ENCODE results near the gene HOXB8.

HOXB8 gene

DNA sequence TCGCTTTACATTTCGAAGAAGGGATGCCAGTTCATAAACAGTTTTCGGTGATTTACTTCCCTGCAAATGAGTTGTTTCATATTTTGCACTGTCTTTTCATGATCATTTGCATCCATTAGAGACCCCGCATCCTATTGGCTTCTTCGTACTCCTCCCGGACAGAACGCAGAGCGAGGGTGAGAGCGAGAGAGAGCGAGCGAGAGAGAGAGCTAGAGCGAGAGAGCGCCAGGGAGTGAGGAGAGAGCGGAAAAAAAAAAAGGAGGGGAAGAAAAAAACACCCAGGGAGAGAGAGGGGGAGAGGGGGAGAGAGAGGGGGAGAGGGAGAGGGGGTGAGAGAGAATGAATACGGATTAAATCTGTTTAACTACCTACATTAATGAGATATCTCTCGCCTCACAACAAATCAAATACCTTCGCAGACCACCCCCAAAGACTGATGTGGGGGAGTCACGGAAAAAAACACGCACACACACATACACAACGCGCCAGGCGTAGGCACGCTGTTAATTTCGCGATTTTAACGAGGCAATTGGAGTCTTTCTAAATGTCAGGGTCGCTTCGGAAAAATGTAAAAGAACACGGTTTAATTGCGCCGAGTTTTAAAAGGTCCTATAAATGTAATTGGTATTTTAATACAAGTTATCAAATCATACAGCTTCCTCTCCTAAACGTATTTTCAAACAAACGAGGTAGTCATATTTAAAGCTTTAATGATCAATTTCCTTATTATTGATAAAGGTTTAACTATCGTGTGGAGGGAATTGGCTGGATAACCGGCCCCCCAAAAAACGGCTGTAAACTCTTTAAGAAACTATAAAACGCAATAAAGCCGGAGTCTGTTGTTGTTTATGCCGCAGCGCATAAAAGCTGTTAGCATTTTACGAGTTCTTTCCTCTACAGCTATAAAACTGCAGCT lies at the start of gene HOXB8:
TSS of gene HOXB8 (minus strand) at position 246 of the 916 bp plus-strand sequence. CDS start 588 bp downstream, outside the sequence.
- no peak for DNase-seq

DNA sequence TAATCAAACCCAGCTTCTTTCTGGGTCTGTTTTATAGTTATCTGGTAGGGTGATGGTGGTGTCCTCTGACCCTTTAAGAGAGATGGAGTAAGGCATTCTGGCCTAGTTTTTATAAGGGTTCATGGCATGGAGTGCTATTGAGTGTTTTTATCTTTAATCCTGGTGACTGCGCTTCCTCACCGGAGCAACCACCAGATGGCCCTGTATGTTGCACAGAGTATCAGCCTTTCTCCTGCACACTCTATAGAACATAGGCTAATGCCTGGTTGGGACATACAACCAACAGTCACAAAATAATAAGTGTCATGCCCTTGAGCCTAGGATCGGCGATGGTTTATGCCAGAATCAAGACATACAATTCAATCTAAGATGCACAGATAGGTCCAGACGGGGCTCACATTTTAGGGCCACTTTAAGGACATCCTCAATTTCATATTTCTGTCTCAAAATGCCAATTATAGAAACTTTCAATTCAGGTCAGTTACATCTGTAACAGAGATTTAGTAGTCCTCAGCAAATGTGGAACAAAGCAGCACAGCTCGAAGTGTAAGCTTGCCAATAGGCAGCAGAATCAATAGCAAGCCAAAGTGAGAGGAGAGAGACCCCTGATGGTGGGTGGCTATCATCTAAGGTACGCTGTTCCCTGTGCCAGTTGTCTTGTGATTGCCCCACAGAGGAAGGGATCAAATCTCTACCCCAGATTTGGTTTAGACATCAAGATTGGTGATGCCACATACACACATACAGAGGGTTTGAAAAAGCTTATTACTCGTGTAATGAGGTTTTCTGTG lies 48.2 kb upstream of the HOXB8 start:
- DNase-seq, result no peak

DNA sequence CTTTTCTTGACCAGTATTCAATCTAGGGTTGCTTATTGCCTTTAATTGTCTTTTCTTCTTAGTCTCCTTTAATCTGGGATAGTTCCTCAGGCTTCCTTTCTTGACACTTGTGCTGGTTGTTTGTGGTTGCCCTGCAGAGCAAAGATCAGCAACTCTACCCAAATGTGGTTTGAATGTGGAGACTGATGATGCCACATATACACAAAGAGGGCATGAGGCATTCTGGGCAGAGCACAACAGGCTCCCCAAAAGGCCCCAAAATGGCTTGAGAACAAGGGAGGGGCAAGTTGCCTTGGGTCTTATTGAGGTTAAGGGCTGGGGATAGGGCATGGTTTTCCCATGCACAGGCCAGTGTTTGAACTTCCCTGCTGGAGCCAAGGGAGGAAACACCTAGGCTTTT lies 40.8 kb upstream of the HOXB8 start:
- DNase-seq, result no peak

DNA sequence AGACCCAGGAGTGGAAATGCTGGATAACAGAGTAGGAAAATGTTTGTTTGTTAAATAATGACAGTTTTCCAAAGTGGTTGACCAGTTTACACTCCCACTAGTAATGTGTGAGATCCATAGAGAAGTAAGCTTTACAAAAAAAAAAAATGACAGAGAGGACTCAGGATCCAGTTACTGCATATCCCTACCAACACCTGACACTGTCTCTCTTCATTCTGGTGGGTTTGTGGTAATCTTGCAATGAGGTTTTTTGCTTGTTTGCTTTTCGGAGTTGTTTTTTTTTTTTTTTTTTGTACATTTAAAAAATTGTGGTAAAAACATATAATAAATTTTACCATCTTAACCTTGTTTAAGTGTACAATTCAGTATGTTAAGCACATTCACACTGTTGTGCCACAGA lies 34.6 kb upstream of the HOXB8 start:
- no peak for DNase-seq

DNA sequence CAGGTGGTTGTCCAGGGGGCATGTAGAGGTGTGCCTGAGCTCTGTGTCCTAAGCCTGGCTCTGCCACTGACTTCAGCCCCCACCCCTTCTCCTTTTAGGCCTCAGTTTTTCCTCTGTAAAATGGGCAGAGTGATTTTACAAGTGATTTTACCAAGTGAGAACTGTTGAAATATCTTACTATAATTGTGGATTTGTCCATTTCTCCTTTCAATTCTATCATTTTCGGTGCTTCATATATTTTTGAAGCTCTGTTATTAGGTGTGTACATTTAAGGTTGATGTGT lies 32.8 kb upstream of the HOXB8 start:
- DNase-seq, result no peak

DNA sequence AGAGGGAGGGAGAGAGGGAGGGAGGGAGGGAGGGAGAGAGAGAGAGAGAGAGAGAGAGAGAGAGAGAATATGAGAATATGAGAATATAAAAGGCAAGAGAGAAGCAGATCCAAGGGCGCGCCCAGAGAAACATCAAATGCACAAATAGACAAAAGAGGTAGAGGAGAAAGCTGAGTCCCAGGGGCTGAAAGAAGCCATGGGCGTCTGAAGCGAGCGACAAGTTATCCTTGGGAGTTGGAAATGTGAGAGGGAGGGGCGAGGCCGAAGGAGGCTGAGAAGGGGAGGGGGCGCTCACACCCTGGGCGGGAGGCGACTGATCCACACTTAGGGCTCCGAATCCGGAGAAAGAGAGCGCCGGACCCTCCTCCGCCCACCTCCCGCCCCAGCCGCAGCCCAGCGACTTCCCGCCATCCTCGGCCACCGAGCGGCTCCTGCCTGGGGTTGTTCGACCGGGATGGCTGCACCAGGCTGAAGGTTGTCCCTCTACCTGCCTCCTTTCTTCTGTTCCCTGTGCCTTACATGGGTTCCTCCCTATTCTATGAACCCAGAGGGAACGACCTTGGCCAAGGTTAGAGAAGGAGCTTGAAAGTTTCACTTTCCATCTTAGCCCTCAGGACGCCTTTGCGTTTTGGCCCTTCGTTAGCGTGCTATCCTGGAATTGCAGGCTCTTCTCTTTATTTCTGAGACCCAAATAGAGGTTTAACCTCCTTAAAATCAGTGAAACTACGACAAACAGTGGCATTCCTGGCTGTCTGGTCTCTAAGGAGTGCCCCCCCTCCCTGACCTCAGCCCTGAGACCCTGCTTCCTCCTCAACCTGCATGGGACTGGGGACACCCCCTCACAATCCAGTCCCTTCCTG lies 32.2 kb upstream of the HOXB8 start:
- no peak for DNase-seq

DNA sequence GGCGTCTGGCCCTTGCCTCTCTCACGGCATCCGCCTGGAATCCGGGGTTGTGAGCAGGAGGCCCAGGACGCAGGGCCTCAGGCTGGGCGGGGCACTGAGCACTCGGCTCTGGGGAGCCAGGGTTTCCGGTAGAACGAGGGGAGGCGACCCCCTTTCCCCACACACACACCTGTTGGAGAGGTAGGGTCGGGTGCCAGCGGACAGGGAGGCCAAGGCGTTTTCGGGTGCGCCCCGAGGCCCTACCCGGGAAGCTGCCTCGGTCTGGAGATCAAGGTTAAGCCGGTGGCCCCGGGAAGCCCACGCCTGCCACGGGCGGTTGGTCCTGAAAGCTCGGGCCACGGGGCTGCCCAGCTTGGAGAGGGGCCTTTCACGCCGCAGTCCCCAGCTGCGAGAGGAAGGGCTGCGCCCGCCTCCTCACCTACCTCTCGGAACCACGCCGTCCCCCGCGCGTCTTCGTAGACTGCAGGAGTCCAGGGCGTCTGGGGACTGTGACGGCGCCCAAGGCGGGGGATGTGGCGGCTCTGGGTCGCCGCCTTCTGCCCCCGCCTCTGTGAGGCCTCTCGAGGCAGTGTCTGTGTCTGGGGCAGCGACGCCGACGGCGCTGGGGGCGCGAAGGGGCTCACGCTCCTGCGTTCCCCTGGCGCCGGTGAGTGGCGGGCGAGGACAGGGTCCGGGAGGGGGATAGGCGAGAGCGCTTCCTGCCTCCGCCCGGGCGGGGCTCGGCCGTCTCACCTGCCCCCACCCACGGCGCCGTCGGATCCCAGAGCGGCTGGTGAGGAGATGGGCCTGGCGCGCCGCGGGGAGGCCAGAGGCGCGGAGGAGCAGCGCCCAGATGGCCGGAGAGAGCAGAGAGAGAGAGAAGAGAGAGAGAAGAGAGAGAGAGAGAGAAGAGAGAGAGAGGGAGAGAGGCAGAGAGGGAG lies 31.4 kb upstream of the HOXB8 start:
- no peak for DNase-seq

DNA sequence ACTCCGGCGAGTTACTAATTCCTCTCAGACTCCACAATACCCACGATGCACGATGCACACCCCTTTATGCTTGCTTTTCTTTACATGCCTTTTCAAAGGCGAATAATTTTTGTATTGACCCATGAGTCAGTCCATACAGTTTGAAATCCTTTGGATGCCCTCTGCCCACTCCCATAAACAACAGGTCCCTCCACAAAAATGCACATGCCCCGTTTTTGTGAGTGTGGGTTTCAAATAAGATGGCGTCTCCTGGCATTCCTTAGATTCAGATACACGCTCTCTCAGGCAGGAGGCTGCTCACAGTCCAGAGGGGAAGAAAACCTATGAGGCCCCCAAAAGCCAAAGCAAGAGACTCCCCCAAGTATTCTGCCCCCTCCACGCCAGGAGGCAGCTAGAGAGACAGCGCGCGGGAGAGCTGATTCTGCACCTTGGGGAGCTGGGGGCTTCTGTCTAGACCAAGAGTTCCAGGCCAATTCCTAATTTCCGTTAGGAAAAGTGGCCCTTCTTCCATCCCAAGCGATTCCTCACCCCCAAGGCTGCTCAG lies 30.6 kb upstream of the HOXB8 start:
- no peak for DNase-seq

DNA sequence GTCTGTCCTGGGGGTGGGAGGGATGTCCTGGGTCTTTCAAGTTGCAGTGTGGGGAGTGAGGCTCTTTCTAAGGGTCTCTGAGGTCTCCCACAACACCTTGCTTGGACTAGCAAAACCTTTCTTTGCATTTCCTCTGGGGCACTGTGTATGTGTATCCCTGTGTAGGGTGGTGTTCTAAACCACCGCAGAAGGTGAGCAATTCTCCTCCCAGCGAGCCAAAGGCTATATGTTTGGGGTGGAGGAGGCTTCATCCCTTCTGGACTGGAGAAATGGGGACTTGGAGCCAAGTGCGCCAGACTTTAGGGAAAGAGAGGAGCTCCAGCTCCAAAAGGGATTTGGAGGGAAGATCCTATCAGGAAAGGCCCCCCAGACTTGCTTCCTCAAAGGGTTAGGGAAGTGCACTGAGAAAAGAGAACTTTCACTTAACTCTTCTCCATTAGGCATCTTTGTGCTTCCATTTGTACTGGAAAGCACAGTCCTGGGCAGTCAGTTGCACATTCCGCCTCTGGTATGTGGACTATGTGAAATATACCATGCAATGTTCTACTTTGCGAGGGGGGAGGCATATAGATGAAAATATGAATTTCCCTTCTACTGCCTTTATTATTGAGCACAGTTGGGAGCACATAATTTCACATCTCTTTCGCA lies 29.9 kb upstream of the HOXB8 start:
- no peak for DNase-seq

DNA sequence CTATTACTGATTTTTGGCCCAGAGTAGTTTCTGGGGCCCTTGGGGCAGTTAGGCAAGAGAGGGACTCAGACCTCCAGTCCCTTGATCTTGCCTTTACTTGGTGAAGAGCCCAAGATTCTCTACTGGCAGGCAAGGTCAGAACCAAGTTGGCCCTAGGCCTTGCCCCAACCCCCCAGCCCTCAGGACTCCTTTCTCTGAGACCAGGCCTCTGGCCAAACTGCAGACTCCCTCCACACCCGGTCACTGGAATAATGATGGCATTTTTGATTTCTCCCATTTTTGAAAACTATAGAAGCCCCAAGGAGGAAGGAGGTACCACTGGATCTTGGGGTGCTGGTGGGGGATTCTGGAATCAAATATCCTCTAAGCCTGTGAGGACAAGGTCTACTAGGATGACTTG lies 29.1 kb upstream of the HOXB8 start:
- no peak for DNase-seq

DNA sequence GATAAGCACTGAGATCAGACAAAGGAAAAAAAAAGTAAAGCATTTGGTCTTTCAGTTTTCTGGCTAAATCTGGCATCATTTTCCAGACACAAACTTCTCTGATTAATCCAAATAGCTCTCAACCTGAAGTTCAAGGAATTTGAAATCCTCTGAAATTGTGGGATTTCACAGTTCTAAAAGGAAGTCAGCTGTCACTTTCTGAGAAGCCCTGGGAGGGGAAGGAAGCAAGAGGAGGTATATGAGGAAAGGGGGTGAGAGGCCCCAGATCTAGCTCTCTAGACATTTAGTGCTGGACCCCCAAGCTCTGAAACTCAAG lies 28.6 kb upstream of the HOXB8 start:
- DNase-seq, result no peak

DNA sequence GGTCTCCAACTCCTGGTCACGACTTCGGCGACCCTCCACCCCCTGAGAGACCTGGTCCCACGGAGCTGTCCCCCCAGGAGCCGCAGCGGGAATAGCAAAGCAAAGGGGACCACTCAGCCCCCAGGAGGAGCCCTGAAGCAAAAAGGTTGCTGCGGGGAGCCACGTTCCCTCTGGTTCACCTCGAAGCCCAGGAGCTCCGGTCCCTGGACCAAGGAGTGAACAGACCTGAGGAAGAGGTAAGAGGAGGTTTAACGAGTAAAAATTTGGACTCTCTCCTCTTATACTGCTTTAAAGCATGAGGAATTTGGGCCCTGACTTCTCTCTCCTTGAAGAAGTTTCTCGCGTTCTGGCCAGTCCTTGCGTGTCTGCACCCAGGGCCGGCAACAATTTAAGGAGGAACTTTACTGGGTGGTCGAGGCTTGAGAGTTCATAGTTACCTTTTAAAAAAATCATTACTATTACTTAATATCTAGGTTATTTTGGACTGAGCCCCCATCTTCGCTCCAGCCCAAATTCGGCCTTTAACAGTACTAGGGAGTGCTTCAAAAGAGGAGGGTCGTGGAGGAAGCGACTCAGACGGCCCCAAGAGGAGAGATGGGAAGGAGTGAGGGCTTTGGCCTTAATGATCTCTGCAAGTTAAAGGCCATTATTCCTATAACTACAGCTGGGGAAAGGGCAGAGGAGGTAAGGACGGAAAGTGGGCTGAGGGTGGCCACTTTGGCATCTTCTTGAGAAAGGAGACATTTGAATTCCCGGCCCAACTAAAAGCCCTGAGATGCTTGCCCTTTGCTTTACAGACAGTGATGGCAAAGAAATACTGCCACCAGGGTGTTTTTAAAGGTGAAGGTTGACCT lies 28.0 kb upstream of the HOXB8 start:
- no peak for DNase-seq

DNA sequence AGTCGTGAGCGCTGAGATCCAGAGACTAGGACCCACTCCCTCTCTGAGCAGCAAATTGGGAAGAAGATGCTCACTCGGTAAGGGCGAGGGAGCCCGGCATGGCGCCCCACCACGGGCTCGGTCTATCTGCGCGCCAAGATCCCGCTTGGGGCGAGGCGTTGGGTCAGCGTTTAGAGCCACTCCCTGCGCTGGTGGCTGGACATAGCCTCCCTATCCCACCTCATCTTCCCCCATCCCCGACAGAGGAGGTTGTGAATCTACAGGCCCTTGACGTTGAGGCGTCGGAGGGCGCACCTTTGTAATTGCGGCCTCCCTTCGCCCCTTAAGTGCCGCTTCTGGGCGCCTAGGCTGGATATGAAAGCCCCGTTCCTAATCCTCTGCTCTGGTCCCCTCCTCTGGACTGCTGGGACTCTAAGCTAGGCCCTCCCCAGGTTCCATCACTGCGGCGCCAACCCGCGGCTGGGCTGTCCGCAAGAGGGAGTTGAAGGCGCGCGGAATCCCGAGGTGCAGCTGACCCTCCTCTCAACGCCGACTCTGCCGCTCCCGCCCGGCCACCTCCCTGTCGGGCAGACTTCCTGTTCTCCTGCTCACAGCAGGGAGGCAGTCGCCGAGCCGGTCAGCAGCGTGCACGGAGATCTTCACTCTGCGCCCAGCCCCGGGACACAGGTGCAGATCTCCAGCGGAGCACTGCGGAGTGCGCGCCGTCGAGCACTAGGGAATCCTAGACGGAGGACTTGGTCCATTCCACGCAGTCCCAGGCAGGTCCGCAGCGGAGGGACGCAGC lies 27.2 kb upstream of the HOXB8 start:
- no peak for DNase-seq

DNA sequence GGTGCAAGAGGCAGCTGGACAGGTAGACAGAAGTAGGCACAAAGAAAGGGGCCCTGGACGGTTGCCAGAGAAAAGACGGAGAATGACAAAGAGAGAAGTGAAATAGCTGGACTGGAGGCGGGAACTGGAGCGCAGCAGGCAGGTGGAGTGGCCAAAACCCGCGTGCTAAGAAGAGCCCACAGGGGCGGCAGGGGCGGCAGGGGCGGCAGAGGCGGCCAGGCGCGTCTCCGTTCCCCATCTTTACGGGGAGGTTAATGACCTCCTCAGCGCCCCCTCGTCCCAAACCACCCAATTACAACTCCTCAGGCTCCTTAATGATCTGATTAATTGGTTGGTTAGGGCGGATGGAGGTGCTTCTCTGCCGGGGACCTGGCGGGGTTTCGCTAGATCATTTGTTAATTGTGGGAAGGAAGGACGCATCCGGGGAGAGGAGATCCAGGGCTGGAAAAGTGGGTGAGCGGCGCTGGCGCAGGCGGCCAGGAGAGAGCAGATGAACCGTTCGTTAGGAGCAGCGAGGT lies 26.5 kb upstream of the HOXB8 start:
- no peak for DNase-seq

DNA sequence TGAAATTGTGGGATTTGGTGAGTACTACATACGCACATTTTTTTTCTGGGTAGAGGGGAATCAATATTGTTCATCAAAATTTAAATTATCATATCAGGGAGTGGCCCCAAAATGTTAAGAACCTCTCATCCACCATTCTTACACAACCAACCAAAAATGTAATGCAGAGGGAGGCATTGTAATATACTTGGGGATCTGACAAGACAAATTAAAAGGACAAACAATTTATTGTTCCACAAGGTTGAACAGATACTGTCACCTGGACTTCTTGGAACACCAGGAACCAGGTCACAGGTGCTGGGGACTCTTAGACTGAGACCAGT lies 25.7 kb upstream of the HOXB8 start:
- DNase-seq, result no peak

DNA sequence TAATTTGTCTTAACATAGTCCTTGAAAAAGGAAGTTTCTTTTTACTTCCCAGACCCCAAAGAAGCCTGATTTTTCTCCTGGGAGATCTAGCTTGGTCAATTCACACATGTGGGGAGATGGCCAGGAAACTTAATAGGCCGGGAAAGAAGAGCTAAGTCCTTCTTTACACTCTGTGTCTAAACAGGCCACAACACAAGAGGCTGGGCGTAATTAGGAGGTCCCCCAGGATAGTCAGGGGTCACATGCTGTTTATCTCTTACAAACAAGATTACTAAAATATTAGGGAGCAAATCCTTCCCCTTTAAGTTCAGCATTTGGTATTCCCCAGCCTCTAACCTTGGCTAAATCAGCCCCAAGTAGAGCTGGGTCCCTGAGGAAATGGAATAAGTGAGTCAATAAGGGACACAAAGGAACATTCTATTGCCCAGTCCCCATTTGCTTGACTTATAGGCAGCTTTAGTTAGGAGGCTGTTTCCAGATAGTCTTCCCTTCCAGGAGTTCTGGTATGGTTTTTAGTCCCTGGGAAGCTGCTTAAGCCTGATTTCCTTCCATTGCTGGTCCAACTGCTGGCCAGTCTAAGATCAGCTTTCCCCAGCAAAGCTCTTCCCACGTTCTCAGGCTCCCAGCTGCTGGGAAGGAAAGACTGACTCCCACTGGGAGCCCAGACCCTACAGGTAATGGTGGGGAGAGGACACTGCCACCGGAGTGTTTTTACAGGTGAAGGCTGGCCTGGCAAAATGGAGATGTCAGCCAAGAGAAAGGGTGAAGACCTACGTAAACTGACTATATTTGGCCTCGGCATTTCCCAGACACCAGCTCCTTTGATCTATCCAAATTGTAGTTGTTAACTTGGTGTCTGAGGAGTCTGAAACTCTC lies 25.1 kb upstream of the HOXB8 start:
- no peak for DNase-seq

DNA sequence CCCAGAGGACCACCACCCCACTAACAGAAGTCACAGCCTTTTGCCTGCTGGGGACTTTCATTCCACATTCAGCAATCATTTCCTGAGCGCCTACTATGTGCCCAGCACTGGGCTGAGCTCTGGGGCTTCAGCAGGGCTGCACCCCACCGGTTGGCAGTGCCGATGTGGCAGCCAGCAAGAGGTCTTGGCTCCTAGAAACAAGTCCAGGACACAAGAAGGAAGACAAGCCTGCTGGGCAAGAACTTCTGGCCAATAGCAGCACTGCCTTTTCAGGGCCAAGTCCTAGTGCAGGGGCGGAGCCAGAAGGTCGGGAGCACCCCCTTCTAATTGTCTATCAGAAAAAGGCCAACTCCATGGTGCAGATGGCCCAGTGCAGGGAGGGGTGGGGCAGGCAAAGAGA lies 24.0 kb upstream of the HOXB8 start:
- no peak for DNase-seq

All from activated CD4-positive, alpha-beta T cell treated with anti-CD3 and anti-CD28 coated beads, Interleukin-2, amount 50 U/mL, for 16 hours (primary cell).